ENCODE data around the gene CFAP43.
A peak's percentile ranks its signal among the peaks of the same experiment; 100 is the strongest.
"Not testable (repeated sequence)": the region's sequence is repeated elsewhere in the genome, so short reads cannot be mapped to it uniquely, and the experiment has no call there.

The CFAP43 gene

GRCh38 chr10:104223304-104223703 lies 8.9 kb downstream of the CFAP43 start:
- no peak for DNase-seq

GRCh38 chr10:104220522-104220921 lies 11.6 kb downstream of the CFAP43 start:
- no peak for DNase-seq

GRCh38 chr10:104218751-104219150 lies 13.4 kb downstream of the CFAP43 start:
- DNase-seq = no peak

GRCh38 chr10:104216631-104217030 lies 15.5 kb downstream of the CFAP43 start:
- DNase-seq = no peak

GRCh38 chr10:104209575-104210198 lies 22.5 kb downstream of the CFAP43 start:
- DNase-seq = peak in 36 of 58 donors; percentile 0 to 54 (median 24)

GRCh38 chr10:104208730-104209129 lies 23.4 kb downstream of the CFAP43 start:
- DNase-seq = no peak

- no peak for DNase-seq
Measured at GRCh38 chr10:104202231-104202630, 29.9 kb downstream of the CFAP43 start.

GRCh38 chr10:104201636-104202035 lies 30.5 kb downstream of the CFAP43 start:
- no peak for DNase-seq

- DNase-seq = no peak
Measured at GRCh38 chr10:104199567-104199966, 32.6 kb downstream of the CFAP43 start.

GRCh38 chr10:104197364-104197763 lies 34.8 kb downstream of the CFAP43 start:
- no peak for DNase-seq

GRCh38 chr10:104195706-104196105 lies 36.5 kb downstream of the CFAP43 start:
- no peak for DNase-seq

GRCh38 chr10:104193787-104194186 lies 38.4 kb downstream of the CFAP43 start:
- DNase-seq = no peak

- no peak for DNase-seq
Measured at GRCh38 chr10:104190695-104191094, 41.5 kb downstream of the CFAP43 start.

- no peak for DNase-seq
Measured at GRCh38 chr10:104183682-104184081, 48.5 kb downstream of the CFAP43 start.

- DNase-seq = not testable (repeated sequence)
Measured at GRCh38 chr10:104174136-104174535, 58.0 kb downstream of the CFAP43 start.

GRCh38 chr10:104170610-104171254 lies 61.4 kb downstream of the CFAP43 start:
- DNase-seq = no peak

GRCh38 chr10:104155591-104155990 lies 76.6 kb downstream of the CFAP43 start:
- no peak for DNase-seq

- DNase-seq = no peak
Measured at GRCh38 chr10:104151737-104152136, 80.4 kb downstream of the CFAP43 start.

GRCh38 chr10:104150139-104150538 lies 82.0 kb downstream of the CFAP43 start:
- no peak for DNase-seq

GRCh38 chr10:104146882-104147281 lies 85.3 kb downstream of the CFAP43 start:
- peak in 43 of 58 donors; percentile 5 to 89 (median 46) for DNase-seq

GRCh38 chr10:104144931-104145330 lies 87.2 kb downstream of the CFAP43 start:
- no peak for DNase-seq

- DNase-seq = no peak
Measured at GRCh38 chr10:104143829-104144228, 88.3 kb downstream of the CFAP43 start.

GRCh38 chr10:104142081-104142480 lies 90.1 kb downstream of the CFAP43 start:
- no peak for DNase-seq
